Stimulated activated CD8-positive, alpha-beta memory T cell treated with anti-CD3 and anti-CD28 coated beads, Interleukin-12 subunit alpha, Interleukin-12 subunit beta, amount 100 ng/mL, for 1 hour (primary cell): ENCODE measurements around the gene ASB13.

Experiments used
- DNase-seq: peaks from one replicate; pipeline ENCODE4 v3.0.0-alpha.2; 2020; ENCODE audit warnings: low read depth

ASB13 gene

GRCh38 chr10:5669604-5670003, 3.2 kb upstream of the ASB13 start:
- DNase-seq = no peak

- DNase-seq = no peak
Observed at GRCh38 chr10:5668429-5668828, 2.0 kb upstream of the ASB13 start.

GRCh38 chr10:5666841-5667630, 641 bp upstream of the ASB13 start:
- no peak for DNase-seq

GRCh38 chr10:5665373-5666007, 905 bp downstream of the ASB13 start:
- no peak for DNase-seq

- no peak for DNase-seq
Observed at GRCh38 chr10:5663692-5664427, 2.5 kb downstream of the ASB13 start.

DNA sequence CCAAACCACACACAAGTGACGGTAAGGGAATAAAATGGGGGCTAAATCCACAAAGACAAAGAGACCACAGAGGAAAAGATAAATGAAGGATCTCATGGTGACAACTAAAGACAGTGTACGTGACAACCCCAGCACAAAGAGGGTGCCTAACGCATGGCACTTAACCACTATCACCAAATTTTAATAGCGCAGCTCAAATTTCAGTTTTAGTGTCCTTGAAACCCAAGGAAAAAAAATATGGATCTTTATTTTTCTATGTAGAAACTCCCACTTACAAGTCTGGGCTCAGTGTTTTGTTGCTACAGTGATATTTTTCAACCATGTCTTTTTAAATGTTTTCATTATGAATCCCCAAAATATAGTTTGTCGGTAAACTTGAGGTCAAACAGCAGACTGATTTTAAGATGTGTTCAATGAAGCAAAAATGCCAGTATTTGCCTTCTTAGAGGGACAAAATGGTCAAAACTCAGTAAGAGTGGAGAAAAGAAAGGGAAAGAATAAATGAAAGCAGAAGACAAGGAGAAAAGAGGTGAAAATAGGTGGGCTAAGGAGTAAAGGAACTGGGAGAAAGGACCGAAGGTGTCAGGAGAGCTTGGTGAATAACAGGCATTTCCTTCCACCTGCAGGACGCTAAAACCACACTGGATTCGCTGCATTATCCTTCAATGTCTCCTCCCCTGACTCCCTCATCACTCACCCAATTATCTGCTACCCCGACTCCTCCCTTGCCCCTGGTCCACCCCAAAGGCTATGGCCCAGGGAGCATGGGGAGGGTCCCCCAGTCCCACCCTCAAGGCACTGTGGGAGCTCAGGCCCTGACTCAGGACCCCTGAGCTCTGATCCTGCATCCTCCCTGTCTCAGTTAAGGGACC, 3.5 kb downstream of the ASB13 start:
- no peak for DNase-seq

DNA sequence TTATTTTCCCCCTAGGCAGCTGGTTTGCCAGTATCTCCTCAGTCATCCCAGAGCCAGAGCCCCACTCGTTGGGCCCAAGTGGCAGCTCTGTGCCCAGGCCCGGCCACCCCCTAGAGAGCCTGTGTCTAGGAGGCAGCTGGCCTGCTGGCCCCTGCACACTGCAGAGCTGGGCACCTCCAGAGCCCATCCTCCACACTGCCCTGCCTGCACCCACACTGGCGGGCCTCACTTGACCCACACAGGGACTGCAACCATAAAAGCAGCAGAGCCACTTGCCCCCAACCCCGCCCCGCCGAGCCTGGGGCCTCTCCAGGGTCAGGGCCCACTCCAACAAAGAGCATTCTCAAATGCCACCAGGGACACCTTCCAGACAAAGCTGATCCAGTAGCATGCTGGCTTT, 5.4 kb downstream of the ASB13 start:
- no peak for DNase-seq

DNA sequence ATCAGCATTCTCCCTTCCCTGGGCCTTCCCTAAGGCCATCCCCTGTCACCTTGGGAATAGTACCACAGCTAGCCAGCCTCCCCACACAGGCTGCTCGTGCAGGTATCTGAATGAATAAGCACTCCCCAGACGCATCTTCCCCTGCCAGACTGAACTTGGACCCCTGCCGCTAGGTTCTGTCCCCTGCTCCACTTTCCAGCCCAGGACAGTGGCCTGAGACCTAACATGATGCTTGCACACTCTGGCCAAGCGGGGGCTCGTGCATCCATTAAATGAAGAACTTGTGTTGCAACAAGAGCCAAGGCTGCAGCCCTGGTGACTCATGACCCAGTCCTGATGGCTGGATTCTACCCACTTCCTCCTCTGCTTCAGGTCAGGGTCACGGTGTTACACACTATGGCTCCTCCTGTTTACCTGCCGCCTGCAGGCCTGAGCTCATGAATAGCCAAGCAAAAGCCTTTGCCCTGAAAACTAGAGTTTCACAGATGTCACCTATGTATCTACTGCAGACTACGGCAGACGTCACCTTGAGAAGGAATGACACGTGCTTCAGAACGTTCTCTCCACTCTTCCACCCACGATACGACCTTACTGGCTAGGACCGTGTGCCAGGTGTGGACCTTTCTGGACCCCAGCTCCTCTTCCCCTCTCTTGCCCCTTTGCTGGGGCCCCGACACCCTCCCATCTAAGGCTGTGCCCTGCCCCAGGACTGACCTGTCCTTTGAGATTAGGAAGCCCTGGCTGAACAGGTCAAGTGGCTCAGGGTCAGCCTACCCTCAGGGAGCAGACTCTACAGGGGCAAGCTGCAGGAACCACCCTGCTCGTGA, 6.5 kb downstream of the ASB13 start:
- no peak for DNase-seq

- DNase-seq = no peak
Observed at GRCh38 chr10:5658871-5659618, 7.3 kb downstream of the ASB13 start.

DNA sequence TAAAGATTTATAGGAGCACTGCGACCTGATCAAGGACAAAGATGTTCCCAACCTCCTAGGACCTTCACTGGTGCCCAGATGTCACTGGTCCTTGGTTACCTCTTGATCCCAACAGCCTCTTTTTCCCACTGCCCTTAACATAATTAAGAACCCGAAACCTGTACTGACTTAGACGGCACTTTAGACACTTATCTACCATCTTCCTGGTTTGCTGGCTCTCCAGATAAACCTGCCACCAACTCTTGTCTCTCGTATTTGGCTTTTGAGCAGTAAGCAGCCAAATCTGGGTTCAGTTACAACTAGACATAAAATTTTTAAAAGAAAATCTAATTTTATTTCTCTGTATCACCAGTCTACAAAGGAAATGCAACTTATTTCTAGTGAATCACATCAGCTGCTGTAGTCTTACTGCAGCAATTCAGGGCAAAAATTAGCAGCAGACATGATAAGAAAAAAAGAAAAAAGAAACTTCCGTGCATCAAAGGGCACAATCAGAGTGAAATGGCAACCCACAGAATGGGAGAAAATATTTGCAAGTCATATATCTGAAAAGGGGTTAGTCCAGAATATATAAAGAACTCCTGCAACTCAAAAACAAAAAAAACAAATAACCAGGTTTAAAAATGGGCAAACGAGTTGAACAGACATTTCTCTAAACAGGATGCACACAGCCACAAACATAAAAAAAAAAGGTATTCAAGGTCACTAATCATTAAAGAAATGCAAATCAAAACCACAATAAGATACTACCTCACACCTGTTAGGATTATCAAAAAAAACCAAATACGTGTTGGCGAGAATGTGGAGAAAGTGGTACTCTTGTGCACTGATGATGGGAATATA, 9.4 kb downstream of the ASB13 start:
- DNase-seq = no peak

DNA sequence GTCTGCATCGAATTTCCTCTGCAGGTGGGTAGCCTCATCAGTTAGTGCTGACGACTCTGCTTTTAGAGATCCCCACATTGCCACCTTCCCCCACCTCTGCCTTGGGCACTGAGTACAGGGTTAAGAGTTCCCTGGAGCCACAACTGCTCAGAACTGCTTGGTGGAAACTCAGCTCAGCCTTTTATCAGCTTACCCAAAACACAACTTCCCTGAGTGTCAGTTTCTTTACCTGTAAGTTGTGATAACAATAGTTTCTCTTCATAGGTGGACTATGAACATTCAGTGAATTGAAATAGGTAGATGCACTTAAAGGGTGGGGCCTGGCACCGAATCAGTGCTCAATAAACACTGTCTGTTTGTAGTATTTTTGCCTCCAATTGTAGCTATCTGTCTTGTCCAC, 11.3 kb downstream of the ASB13 start:
- no peak for DNase-seq

GRCh38 chr10:5654218-5654755, 12.1 kb downstream of the ASB13 start:
- no peak for DNase-seq

GRCh38 chr10:5652746-5653145, 13.6 kb downstream of the ASB13 start:
- DNase-seq = no peak

DNA sequence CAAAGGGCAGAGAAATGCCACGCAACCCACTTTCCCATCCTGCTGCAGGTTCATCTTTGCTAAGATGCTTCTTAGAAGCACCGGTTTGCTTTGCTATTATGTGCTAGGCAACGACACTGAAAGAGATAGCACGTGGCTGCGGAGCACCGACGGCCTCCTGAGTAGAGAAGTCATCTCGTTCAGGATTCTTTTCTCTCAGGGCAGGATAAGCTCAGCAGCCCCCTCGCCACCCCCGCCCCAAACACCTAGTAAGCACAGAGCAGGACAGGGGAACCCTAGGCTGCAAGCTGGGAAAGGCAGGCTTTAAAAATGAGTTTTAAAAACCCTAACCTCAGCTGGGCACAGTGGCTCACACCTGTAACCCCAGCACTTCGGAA, 15.0 kb downstream of the ASB13 start:
- DNase-seq = no peak

DNA sequence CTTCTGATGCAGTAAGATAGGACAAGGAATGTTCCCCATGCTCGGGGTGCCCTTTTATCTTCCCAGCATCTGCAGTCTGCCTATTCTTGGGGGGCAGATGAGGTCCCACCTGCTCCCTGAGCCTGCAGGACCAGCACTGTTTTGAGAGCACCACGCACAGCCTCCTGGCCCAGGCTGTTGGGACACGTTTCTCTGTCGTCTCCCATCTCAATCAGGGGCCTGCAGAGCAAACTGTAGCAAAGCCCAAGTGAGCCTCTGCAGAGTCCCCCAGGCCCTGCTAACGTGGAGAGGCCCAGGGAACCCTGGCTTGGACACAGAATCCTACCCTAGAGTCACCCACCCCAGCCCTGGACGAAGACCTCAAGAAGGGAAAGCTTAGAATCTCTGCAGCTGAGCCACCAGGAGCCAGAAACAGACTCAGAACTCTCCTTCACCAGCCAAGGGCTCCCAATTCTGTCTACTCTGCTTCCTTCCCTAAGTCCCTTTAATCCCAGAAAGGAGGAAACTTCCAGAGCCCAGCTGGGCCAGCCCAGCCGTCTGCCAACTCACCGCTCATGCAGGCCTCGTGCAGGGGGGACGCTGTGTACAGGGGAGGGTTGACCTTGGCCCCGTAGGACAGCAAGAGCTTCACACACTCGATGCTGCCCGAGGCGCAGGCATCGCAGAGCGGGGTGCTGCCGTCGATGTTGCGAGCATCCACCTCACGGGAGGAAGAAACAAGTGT, 15.6 kb downstream of the ASB13 start:
- DNase-seq = no peak

DNA sequence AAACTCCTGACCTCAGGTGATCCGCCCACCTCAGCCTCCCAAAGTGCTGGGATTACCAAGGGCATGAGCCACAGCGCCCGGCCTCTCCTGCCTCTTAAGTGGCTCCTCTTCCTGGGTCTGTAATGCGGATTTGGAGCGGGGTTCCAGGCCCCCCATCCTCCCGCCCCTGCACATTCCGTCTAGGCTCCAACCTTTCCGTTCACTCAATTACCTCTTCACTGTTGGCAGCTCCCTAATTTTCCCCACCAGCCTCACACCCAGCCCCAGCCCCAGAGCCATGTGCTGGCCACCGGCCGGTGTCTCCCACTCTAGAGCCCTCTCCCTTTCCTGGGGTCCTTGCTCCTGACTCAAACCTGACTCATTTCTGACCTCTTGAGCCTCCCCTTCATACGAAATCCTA, 16.6 kb downstream of the ASB13 start:
- no peak for DNase-seq

GRCh38 chr10:5648494-5649457, 17.6 kb downstream of the ASB13 start:
- no peak for DNase-seq
